Glutamatergic neuron (in vitro differentiated cells): Measurements from ENCODE around the gene PLEKHH2. TPM values are rescaled to one million over a fixed set of nuclear protein-coding genes. Genes with fewer than 3 reads are reported as not detected.

Experiments
- DNase-seq: peaks from one replicate; pipeline ENCODE4 v3.0.0; 2022
- H3K27ac Mint-ChIP-seq: one replicate; pipeline ENCODE4 v1.8.0; 2020; ENCODE audit warnings: mild to moderate bottlenecking, mixed read lengths, inconsistent platforms; ENCODE audit not compliant: unreplicated experiment
- H3K27me3 Mint-ChIP-seq: one replicate; pipeline ENCODE4 v1.8.0; 2020; ENCODE audit warnings: mild to moderate bottlenecking, moderate library complexity, mixed read lengths, inconsistent platforms; ENCODE audit not compliant: unreplicated experiment
- H3K36me3 Mint-ChIP-seq: one replicate; pipeline ENCODE4 v1.8.0; 2020; ENCODE audit warnings: mild to moderate bottlenecking, mixed read lengths, inconsistent platforms; ENCODE audit not compliant: unreplicated experiment
- H3K4me1 Mint-ChIP-seq: one replicate; pipeline ENCODE4 v1.8.0; 2020; ENCODE audit warnings: mild to moderate bottlenecking, low read depth, mixed read lengths, inconsistent platforms; ENCODE audit not compliant: unreplicated experiment
- H3K4me3 Mint-ChIP-seq: one replicate; pipeline ENCODE4 v1.8.0; 2020; ENCODE audit warnings: mild to moderate bottlenecking, mixed read lengths, inconsistent platforms; ENCODE audit not compliant: unreplicated experiment
- H3K9me3 Mint-ChIP-seq: one replicate; pipeline ENCODE4 v1.8.0; 2020; ENCODE audit warnings: mild to moderate bottlenecking, moderate library complexity, mixed read lengths, inconsistent platforms; ENCODE audit not compliant: unreplicated experiment
- total RNA-seq: library from RNA; stranded (reverse); fragmentation: NEBNext Ultra II Directional; extraction: Animal tissue kit (Norgen Biotek cat#: 25700); gene quantifications from one replicate; pipeline ENCODE4 v1.2.1, GENCODE V29; 2021; ENCODE audit not compliant: unreplicated experiment
- TF ChIP-seq, protein P1 (sequence below): fragments of 200-600 bp; sonication (generic); IDR thresholded peaks from one replicate; pipeline ENCODE4 v1.5.0; 2021; ENCODE audit not compliant: partially characterized antibody, unreplicated experiment

Gene PLEKHH2
- total RNA-seq, 1 donor from 2014 or later, result 0.71 TPM

DNA sequence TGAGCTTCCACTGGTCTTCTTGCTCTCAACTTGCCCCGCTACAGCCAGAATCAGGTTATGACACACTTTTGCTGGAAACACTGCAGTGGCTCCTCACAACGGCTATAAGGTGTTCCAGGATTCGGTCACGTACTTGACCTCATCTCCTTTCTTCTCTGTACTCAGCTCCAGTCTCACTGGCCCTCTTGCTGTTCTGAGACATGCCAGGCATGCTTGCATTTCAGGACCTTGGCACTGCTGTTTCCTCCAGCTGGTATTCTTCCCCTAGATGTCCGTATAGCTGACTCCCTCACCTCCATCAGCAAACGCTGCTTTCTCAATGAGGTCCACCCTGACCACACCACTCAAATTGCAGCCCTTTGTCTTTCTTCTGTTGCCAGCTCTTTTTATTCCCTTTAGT is 71.1 kb downstream of the PLEKHH2 start:
- Mint-ChIP-seq H3K36me3 (no peaks in the 10 kb centered on the region), H3K27me3 (no peaks in the 10 kb centered on the region), H3K4me3 (no peak overlapping the region), H3K27ac (no peak overlapping the region), H3K9me3 (no peaks in the 10 kb centered on the region), H3K4me1 (no peaks in the 10 kb centered on the region)
- no peak for DNase-seq
- TF ChIP-seq, protein P1, sequence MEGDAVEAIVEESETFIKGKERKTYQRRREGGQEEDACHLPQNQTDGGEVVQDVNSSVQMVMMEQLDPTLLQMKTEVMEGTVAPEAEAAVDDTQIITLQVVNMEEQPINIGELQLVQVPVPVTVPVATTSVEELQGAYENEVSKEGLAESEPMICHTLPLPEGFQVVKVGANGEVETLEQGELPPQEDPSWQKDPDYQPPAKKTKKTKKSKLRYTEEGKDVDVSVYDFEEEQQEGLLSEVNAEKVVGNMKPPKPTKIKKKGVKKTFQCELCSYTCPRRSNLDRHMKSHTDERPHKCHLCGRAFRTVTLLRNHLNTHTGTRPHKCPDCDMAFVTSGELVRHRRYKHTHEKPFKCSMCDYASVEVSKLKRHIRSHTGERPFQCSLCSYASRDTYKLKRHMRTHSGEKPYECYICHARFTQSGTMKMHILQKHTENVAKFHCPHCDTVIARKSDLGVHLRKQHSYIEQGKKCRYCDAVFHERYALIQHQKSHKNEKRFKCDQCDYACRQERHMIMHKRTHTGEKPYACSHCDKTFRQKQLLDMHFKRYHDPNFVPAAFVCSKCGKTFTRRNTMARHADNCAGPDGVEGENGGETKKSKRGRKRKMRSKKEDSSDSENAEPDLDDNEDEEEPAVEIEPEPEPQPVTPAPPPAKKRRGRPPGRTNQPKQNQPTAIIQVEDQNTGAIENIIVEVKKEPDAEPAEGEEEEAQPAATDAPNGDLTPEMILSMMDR, result no peak

DNA sequence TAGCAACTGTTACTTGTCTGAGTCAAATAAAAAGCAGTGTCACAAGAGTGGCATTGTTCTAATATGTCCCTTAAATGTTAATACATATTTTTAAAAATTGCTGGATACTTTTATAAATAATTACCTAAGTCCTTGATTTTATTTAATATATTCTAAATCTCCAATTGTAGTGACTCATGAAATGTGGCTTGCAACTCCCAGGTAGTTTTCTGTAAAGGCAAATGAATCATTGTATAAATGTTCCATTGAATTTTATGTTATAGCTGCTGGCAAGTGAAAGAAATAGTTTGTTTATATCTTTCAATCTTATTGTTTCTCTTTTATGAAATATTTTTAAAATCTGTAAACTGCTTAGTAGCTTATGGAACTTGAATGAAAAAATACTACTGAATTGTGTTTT is 71.8 kb downstream of the PLEKHH2 start:
- Mint-ChIP-seq H3K4me3 (no peak overlapping the region), H3K27me3 (no peaks in the 10 kb centered on the region), H3K9me3 (no peaks in the 10 kb centered on the region), H3K4me1 (no peaks in the 10 kb centered on the region), H3K27ac (no peak overlapping the region), H3K36me3 (no peaks in the 10 kb centered on the region)
- TF ChIP-seq, protein P1, result no peak
- DNase-seq, result no peak

DNA sequence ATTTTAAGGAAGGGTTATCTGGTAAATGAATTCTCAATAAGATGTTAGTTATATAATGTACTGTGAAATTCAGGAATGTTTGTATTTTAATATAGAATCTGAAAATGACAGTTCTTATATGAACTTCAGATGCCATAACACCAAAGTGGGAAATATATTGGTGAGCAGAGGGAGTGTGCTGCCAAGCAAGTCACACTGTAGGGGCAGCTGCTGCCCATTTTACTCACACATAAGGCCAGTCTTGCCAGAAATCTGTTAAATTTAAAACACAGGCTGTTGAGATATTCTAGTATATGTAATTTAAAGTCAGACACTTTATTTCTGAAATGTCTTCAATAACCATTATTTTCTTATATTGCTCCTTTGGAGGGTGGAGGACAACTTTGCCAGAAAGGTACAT is 73.8 kb downstream of the PLEKHH2 start:
- Mint-ChIP-seq H3K9me3 (no peaks in the 10 kb centered on the region), H3K36me3 (no peaks in the 10 kb centered on the region), H3K4me3 (no peak overlapping the region), H3K4me1 (no peaks in the 10 kb centered on the region), H3K27me3 (no peaks in the 10 kb centered on the region), H3K27ac (no peak overlapping the region)
- TF ChIP-seq, protein P1, result no peak
- no peak for DNase-seq

- no peaks in the 10 kb centered on the region for H3K36me3 Mint-ChIP-seq
- peaks cover 2% of the 10 kb centered on the region for H3K27me3 Mint-ChIP-seq
- TF ChIP-seq, protein P1, result no peak
- no peaks in the 10 kb centered on the region for H3K9me3 Mint-ChIP-seq
- no peaks in the 10 kb centered on the region for H3K4me1 Mint-ChIP-seq
- H3K4me3 Mint-ChIP-seq, result no peak overlapping the region
- H3K27ac Mint-ChIP-seq, result no peak overlapping the region
- no peak for DNase-seq
Measured at GRCh38 chr2:43714164-43714563, 77.1 kb downstream of the PLEKHH2 start.

DNA sequence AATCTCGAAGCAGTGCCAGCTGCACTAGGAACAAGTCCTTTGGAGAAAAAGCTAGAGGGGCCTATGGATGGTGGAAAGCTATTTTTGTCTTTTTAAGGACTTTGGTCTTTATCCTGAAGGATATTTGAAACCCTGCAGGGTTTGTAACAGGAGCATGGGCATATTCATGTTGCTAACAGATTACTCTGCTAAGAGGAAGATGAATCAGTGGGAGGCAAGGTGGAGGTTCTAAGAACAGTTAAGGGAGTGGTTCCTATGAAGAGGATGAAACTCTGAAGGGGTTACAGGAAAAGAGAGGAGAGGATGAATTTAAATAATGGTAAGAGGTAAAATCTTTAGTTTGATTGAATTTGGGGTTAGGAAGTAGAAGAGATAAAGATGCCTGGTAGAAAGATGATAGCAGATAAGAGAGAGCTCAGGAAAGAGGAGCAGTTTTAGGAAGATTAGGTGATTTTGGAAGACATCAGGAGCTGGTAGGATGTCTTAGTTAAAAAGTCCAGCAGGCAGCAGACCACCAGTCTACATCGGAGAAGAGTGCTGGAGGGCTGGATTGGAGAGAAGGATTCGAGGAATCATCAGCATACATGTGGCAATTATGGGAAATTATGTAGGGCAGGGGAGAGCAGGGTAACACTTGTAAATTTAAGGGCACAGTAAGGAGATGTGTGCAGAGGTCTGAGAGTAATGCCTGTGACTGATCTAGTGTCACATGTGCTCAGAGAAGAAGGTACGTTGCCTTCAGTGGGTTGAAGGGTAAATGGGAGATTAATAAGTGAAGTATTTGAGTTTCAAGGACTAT is 78.4 kb downstream of the PLEKHH2 start:
- Mint-ChIP-seq H3K27ac (no peak overlapping the region), H3K9me3 (no peaks in the 10 kb centered on the region), H3K27me3 (peaks cover 2% of the 10 kb centered on the region), H3K4me1 (no peaks in the 10 kb centered on the region), H3K36me3 (no peaks in the 10 kb centered on the region), H3K4me3 (no peak overlapping the region)
- no peak for DNase-seq
- TF ChIP-seq, protein P1, result no peak
